Activated T-cell treated with anti-CD3 and anti-CD28 coated beads for 24 hours (primary cell): ENCODE data around the gene IGF2BP2.

Source experiments
- DNase-seq: peaks from one replicate; pipeline ENCODE4 v3.0.0-alpha.2; 2020; ENCODE audit warnings: low read depth

Gene IGF2BP2

GRCh38 chr3:185764980-185765370 lies 59.9 kb downstream of the IGF2BP2 start:
- DNase-seq = no peak

- DNase-seq = no peak
Measured at GRCh38 chr3:185764163-185764979, 60.5 kb downstream of the IGF2BP2 start.

- DNase-seq = no peak
Measured at GRCh38 chr3:185763347-185764005, 61.4 kb downstream of the IGF2BP2 start.

- no peak for DNase-seq
Measured at GRCh38 chr3:185760550-185760949, 64.3 kb downstream of the IGF2BP2 start.

- no peak for DNase-seq
Measured at GRCh38 chr3:185760088-185760487, 64.8 kb downstream of the IGF2BP2 start.

GRCh38 chr3:185759512-185759911 lies 65.3 kb downstream of the IGF2BP2 start:
- DNase-seq = no peak

GRCh38 chr3:185758912-185759311 lies 65.9 kb downstream of the IGF2BP2 start:
- DNase-seq = no peak

- DNase-seq = no peak
Measured at GRCh38 chr3:185757176-185757575, 67.7 kb downstream of the IGF2BP2 start.

- DNase-seq = no peak
Measured at GRCh38 chr3:185756477-185756876, 68.4 kb downstream of the IGF2BP2 start.

- DNase-seq = no peak
Measured at GRCh38 chr3:185754920-185755319, 69.9 kb downstream of the IGF2BP2 start.

GRCh38 chr3:185753354-185753753 lies 71.5 kb downstream of the IGF2BP2 start:
- DNase-seq = no peak

GRCh38 chr3:185750702-185751101 lies 74.1 kb downstream of the IGF2BP2 start:
- no peak for DNase-seq

GRCh38 chr3:185750015-185750414 lies 74.8 kb downstream of the IGF2BP2 start:
- DNase-seq = no peak

GRCh38 chr3:185746470-185746869 lies 78.4 kb downstream of the IGF2BP2 start:
- DNase-seq = no peak

- DNase-seq = no peak
Measured at GRCh38 chr3:185744997-185745843, 79.6 kb downstream of the IGF2BP2 start.

GRCh38 chr3:185741586-185741985 lies 83.3 kb downstream of the IGF2BP2 start:
- DNase-seq = no peak

- no peak for DNase-seq
Measured at GRCh38 chr3:185740133-185740532, 84.7 kb downstream of the IGF2BP2 start.

- no peak for DNase-seq
Measured at GRCh38 chr3:185739264-185739701, 85.6 kb downstream of the IGF2BP2 start.

- no peak for DNase-seq
Measured at GRCh38 chr3:185737740-185738680, 86.8 kb downstream of the IGF2BP2 start.

GRCh38 chr3:185737020-185737419 lies 87.8 kb downstream of the IGF2BP2 start:
- no peak for DNase-seq

GRCh38 chr3:185734725-185735096 lies 90.1 kb downstream of the IGF2BP2 start:
- no peak for DNase-seq
